Mucosa of rectum (tissue), 2 donors: ENCODE results near the gene NKX2-3.

Experiments used
- H3K27ac ChIP-seq, 2 donors: one replicate each; pipeline ENCODE4 v1.7.0; 2013; ENCODE audit warnings: inconsistent platforms in 2 of 2, low read depth in 2 of 2, low read length in 2 of 2
- H3K27me3 ChIP-seq, 2 donors: one replicate each; pipeline ENCODE4 v1.7.0; 2013; ENCODE audit warnings: low read length in 2 of 2; ENCODE audit not compliant: control insufficient read depth in 2 of 2, insufficient read depth in 2 of 2
- H3K36me3 ChIP-seq, 2 donors: one replicate each; pipeline ENCODE4 v1.7.0; 2013; ENCODE audit warnings: low read length in 2 of 2; ENCODE audit not compliant: control insufficient read depth in 2 of 2, insufficient read depth in 2 of 2
- H3K4me1 ChIP-seq, 2 donors: one replicate each; pipeline ENCODE4 v1.7.0; 2013; ENCODE audit warnings: low read length in 2 of 2, mild to moderate bottlenecking in 1 of 2; ENCODE audit not compliant: control insufficient read depth in 2 of 2, insufficient read depth in 2 of 2
- H3K4me3 ChIP-seq, 2 donors: one replicate each; pipeline ENCODE4 v1.7.0; 2013; ENCODE audit warnings: low read length in 2 of 2
- H3K9ac ChIP-seq, 2 donors: one replicate each; pipeline ENCODE4 v1.7.0; 2013; ENCODE audit warnings: low read length in 2 of 2, low read depth in 1 of 2, mild to moderate bottlenecking in 1 of 2
- H3K9me3 ChIP-seq, 2 donors: one replicate each; pipeline ENCODE4 v1.7.0; 2013; ENCODE audit warnings: low read length in 2 of 2; ENCODE audit not compliant: control insufficient read depth in 2 of 2
- donor health status: healthy.
- donor health status: Normal muscosa, but diverticular disease.

NKX2-3 gene

GRCh38 chr10:99532687-99533495, at the start of gene NKX2-3:
TSS of gene NKX2-3 (plus strand) at chr10:99532942. CDS start at chr10:99533132, 190 bp downstream.
- peaks cover 22 to 27% of the 10 kb centered on the region in 2 donors for H3K4me1 ChIP-seq
- H3K9ac ChIP-seq: peak within 1 kb of the TSS; percentile 71 to 72
- peak within 1 kb of the TSS; percentile 64 to 79 for H3K4me3 ChIP-seq
- H3K27me3 ChIP-seq: peaks cover 73 to 86% of the 10 kb centered on the region in 2 donors
- H3K27ac ChIP-seq: peak within 1 kb of the TSS; percentile 81 to 85
- no peaks in the 10 kb centered on the region for H3K36me3 ChIP-seq
- no peaks in the 10 kb centered on the region for H3K9me3 ChIP-seq

- Histone ChIP-seq H3K27me3 (peaks cover 2 to 15% of the 10 kb centered on the region in 2 donors), H3K9me3 (no peaks in the 10 kb centered on the region), H3K4me3 (no peak overlapping the region), H3K9ac (no peak overlapping the region), H3K27ac (no peak overlapping the region), H3K4me1 (no peaks in the 10 kb centered on the region), H3K36me3 (no peaks in the 10 kb centered on the region)
Measured at GRCh38 chr10:99484626-99485581, 47.8 kb upstream of the NKX2-3 start.

- Histone ChIP-seq H3K27ac (no peak overlapping the region), H3K4me1 (no peaks in the 10 kb centered on the region), H3K27me3 (peaks cover 2 to 15% of the 10 kb centered on the region in 2 donors), H3K9ac (no peak overlapping the region), H3K9me3 (no peaks in the 10 kb centered on the region), H3K4me3 (no peak overlapping the region), H3K36me3 (no peaks in the 10 kb centered on the region)
Measured at GRCh38 chr10:99487125-99487807, 45.5 kb upstream of the NKX2-3 start.

DNA sequence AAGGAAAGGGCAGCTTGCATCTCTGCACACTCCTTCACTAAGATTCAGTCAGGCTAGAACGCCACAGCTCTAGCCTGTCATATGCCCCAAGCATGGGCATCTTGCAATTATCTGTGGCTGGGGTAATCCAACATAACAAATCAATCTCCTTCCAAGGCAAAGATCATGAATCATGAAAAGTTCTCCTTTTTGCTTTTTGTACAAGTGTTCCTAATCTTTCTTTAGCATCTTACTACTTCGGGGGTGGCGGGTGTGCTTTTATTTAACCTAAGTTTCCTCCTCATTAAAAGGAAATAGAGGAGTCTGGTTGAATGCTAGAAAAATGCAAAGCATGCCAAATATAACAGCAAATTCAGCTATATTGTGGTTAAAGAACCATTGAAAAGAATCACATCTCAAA, 43.5 kb upstream of the NKX2-3 start:
- peaks cover 2 to 15% of the 10 kb centered on the region in 2 donors for H3K27me3 ChIP-seq
- no peak overlapping the region for H3K27ac ChIP-seq
- no peaks in the 10 kb centered on the region for H3K9me3 ChIP-seq
- no peaks in the 10 kb centered on the region for H3K36me3 ChIP-seq
- H3K4me3 ChIP-seq: no peak overlapping the region
- H3K9ac ChIP-seq: no peak overlapping the region
- H3K4me1 ChIP-seq: no peaks in the 10 kb centered on the region

GRCh38 chr10:99497343-99498025, 35.3 kb upstream of the NKX2-3 start:
- Histone ChIP-seq H3K4me3 (no peak overlapping the region), H3K9ac (no peak overlapping the region), H3K36me3 (no peaks in the 10 kb centered on the region), H3K4me1 (no peaks in the 10 kb centered on the region), H3K27ac (no peak overlapping the region), H3K9me3 (no peaks in the 10 kb centered on the region), H3K27me3 (peaks cover 2 to 4% of the 10 kb centered on the region in 2 donors)

GRCh38 chr10:99506416-99506815, 26.3 kb upstream of the NKX2-3 start:
- Histone ChIP-seq H3K9me3 (no peaks in the 10 kb centered on the region), H3K27me3 (peaks cover 4 to 8% of the 10 kb centered on the region in 2 donors), H3K36me3 (no peaks in the 10 kb centered on the region), H3K9ac (no peak overlapping the region), H3K27ac (no peak overlapping the region), H3K4me3 (no peak overlapping the region), H3K4me1 (no peaks in the 10 kb centered on the region)

GRCh38 chr10:99507265-99507664, 25.5 kb upstream of the NKX2-3 start:
- Histone ChIP-seq H3K4me3 (no peak overlapping the region), H3K4me1 (no peaks in the 10 kb centered on the region), H3K9ac (no peak overlapping the region), H3K27ac (no peak overlapping the region), H3K27me3 (peaks cover 4 to 8% of the 10 kb centered on the region in 2 donors), H3K36me3 (no peaks in the 10 kb centered on the region), H3K9me3 (no peaks in the 10 kb centered on the region)

DNA sequence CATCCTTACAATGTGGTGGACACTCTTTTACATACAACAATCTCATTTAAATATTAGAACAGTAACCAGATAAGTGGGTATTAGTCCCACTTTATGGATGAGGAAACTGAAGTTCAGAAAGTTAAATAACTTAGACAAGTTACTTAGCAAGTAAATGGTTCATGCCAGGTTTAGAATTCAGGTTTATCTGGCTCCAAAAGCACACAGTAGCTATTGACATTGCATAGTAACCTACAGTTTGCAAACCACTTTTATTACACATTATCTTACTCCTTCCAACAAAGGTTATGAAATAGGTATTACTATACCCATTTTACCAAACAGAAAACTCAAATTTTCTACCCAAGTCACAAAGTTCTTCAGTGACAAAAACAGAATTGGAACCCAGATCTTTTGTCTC, 19.7 kb upstream of the NKX2-3 start:
- H3K9me3 ChIP-seq: no peaks in the 10 kb centered on the region
- H3K27me3 ChIP-seq: peaks cover 7 to 16% of the 10 kb centered on the region in 2 donors
- H3K4me3 ChIP-seq: no peak overlapping the region
- H3K36me3 ChIP-seq: no peaks in the 10 kb centered on the region
- H3K9ac ChIP-seq: no peak overlapping the region
- H3K27ac ChIP-seq: no peak overlapping the region
- H3K4me1 ChIP-seq: no peaks in the 10 kb centered on the region

DNA sequence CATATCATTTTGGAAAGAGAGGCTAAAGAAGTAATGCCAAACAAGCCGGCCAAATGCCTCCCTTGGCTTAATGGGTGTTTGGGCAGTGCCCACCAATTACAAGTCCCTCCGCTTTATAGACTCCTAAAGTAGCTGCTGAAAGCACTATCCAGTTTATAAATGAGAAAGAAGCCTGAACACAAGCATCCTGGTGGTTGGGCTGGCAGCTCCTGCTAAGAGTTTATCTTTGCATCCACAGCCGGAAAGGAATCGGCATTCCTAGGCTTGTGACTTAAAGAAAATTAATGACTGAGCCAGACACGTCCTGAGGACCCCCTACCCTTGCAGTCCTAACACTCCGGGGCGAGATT, 13.1 kb upstream of the NKX2-3 start:
- peak overlapping the region; percentile 42 to 79 for H3K27ac ChIP-seq
- peak overlapping the region; percentile 23 to 42 for H3K4me3 ChIP-seq
- H3K9ac ChIP-seq: no peak overlapping the region
- H3K4me1 ChIP-seq: peaks cover 13 to 15% of the 10 kb centered on the region in 2 donors
- H3K36me3 ChIP-seq: no peaks in the 10 kb centered on the region
- no peaks in the 10 kb centered on the region for H3K9me3 ChIP-seq
- peaks cover 47 to 57% of the 10 kb centered on the region in 2 donors for H3K27me3 ChIP-seq
